ENCODE measurements around the gene SIN3A.

SIN3A gene

GRCh38 chr15:75420698-75421097, 30.8 kb downstream of the SIN3A start:
- H4K20me1 ChIP-seq (ENCODE audit: insufficient read depth, low read length, poor library complexity, severe bottlenecking) = peaks cover 17% of the 10 kb centered on the region

DNA sequence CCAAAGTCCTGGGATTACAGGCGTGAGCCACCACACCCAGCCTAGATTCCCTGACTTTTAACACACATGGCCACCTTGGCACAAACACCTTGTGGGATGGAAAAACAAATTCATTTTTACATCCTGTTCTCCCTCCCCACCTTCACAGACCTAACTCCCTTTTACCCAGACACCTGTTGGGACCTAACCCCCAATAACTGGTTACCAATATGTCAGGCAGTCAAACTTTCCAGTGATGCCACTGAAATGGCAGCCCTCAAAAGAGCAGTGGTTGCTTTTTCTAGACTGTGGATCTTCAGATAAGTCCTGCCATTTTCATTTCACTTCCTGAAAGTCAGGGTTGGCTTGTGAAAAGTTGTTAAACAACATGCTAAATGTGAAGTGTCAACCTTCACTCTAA, 34.9 kb downstream of the SIN3A start:
- Histone ChIP-seq H2AFZ (ENCODE audit: low read length) (no peak overlapping the region), H3K9me3 (ENCODE audit: insufficient read depth, low read depth, low read length) (no peaks in the 10 kb centered on the region), H3K27me3 (ENCODE audit: insufficient read depth, low read length, poor library complexity, severe bottlenecking) (no peaks in the 10 kb centered on the region), H3K9me2 (replicated peaks; ENCODE audit: low read depth, low read length) (no peaks in the 10 kb centered on the region), H3K79me2 (ENCODE audit: insufficient read depth, low read length) (peaks cover 12% of the 10 kb centered on the region; the same call in 1 of the 2 replicates), H3F3A (ENCODE audit: low read depth) (no peaks in the 10 kb centered on the region), H4K20me1 (ENCODE audit: insufficient read depth, low read length, poor library complexity, severe bottlenecking) (peaks cover 15% of the 10 kb centered on the region), H3K4me2 (ENCODE audit: low read depth, low read length, poor library complexity, severe bottlenecking) (no peak overlapping the region), H3K4me3 (ENCODE audit: low read length, poor library complexity, severe bottlenecking) (no peak overlapping the region), H3K4me1 (ENCODE audit: insufficient read depth, low read length, poor library complexity, severe bottlenecking) (no peaks in the 10 kb centered on the region), H3K36me3 (ENCODE audit: insufficient read depth, low read length) (peaks cover 85% of the 10 kb centered on the region), H3K9ac (ENCODE audit: low read depth, low read length, poor library complexity, severe bottlenecking) (no peak overlapping the region)
- TF ChIP-seq EZH2phosphoT487 (IDR thresholded peaks at IDR 0.05; ENCODE audit: borderline replicate concordance) = no peak
- TF ChIP-seq, protein P1, sequence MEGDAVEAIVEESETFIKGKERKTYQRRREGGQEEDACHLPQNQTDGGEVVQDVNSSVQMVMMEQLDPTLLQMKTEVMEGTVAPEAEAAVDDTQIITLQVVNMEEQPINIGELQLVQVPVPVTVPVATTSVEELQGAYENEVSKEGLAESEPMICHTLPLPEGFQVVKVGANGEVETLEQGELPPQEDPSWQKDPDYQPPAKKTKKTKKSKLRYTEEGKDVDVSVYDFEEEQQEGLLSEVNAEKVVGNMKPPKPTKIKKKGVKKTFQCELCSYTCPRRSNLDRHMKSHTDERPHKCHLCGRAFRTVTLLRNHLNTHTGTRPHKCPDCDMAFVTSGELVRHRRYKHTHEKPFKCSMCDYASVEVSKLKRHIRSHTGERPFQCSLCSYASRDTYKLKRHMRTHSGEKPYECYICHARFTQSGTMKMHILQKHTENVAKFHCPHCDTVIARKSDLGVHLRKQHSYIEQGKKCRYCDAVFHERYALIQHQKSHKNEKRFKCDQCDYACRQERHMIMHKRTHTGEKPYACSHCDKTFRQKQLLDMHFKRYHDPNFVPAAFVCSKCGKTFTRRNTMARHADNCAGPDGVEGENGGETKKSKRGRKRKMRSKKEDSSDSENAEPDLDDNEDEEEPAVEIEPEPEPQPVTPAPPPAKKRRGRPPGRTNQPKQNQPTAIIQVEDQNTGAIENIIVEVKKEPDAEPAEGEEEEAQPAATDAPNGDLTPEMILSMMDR (conservative IDR thresholded peaks at IDR 0.05; ENCODE audit: low read length) = no peak

More at GRCh38 chr15:75420698-75421097, 30.8 kb downstream of the SIN3A start:
- peaks cover 45% of the 10 kb centered on the region for H3K79me2 ChIP-seq (ENCODE audit: insufficient read depth, low read length)
- H3K27me3 ChIP-seq (ENCODE audit: insufficient read depth, low read length, poor library complexity, severe bottlenecking) = no peaks in the 10 kb centered on the region
- H3K9me3 ChIP-seq (ENCODE audit: insufficient read depth, low read depth, low read length) = no peaks in the 10 kb centered on the region
- H3K36me3 ChIP-seq (ENCODE audit: insufficient read depth, low read length) = peaks cover 88% of the 10 kb centered on the region
- no peak overlapping the region for H3K4me3 ChIP-seq (ENCODE audit: low read length, poor library complexity, severe bottlenecking)
- TF ChIP-seq, protein P1 (conservative IDR thresholded peaks at IDR 0.05; ENCODE audit: low read length) = no peak
- TF ChIP-seq EZH2phosphoT487 (IDR thresholded peaks at IDR 0.05; ENCODE audit: borderline replicate concordance) = no peak
- H2AFZ ChIP-seq (ENCODE audit: low read length) = no peak overlapping the region
- H3K4me1 ChIP-seq (ENCODE audit: insufficient read depth, low read length, poor library complexity, severe bottlenecking) = no peaks in the 10 kb centered on the region
- H3F3A ChIP-seq (ENCODE audit: low read depth) = no peaks in the 10 kb centered on the region
- no peak overlapping the region for H3K9ac ChIP-seq (ENCODE audit: low read depth, low read length, poor library complexity, severe bottlenecking)
- H3K4me2 ChIP-seq (ENCODE audit: low read depth, low read length, poor library complexity, severe bottlenecking) = no peak overlapping the region
- no peaks in the 10 kb centered on the region for H3K9me2 ChIP-seq (replicated peaks; ENCODE audit: low read depth, low read length)

DNA sequence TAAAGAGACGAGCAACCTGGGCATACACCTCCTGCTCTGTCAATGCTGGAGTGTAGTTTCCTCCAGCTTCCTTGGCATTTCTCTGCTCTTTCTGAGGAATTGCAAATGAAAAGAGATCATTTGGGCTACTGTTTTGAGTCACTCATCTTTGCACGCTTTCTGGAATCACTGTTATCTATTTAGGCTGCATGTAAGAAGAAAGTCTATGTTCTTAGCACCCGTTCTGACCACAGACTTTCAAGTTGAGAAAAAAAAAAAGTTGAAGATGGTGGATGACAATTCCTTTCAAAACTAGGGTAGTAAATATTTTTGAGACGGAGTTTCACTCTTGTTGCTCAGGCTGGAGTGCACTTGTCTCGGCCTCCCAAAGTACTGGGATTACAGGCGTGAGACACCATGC, 41.3 kb downstream of the SIN3A start:
- Histone ChIP-seq H3K4me2 (ENCODE audit: low read depth, low read length, poor library complexity, severe bottlenecking) (no peak overlapping the region), H3K9ac (ENCODE audit: low read depth, low read length, poor library complexity, severe bottlenecking) (no peak overlapping the region), H3K79me2 (ENCODE audit: insufficient read depth, low read length) (no peaks in the 10 kb centered on the region), H3K9me2 (replicated peaks; ENCODE audit: low read depth, low read length) (no peaks in the 10 kb centered on the region), H4K20me1 (ENCODE audit: insufficient read depth, low read length, poor library complexity, severe bottlenecking) (peaks cover 10% of the 10 kb centered on the region), H3F3A (ENCODE audit: low read depth) (no peaks in the 10 kb centered on the region), H3K9me3 (ENCODE audit: insufficient read depth, low read depth, low read length) (no peaks in the 10 kb centered on the region), H3K36me3 (ENCODE audit: insufficient read depth, low read length) (peaks cover 93% of the 10 kb centered on the region), H3K4me1 (ENCODE audit: insufficient read depth, low read length, poor library complexity, severe bottlenecking) (no peaks in the 10 kb centered on the region), H3K4me3 (ENCODE audit: low read length, poor library complexity, severe bottlenecking) (no peak overlapping the region), H2AFZ (ENCODE audit: low read length) (no peak overlapping the region), H3K27me3 (ENCODE audit: insufficient read depth, low read length, poor library complexity, severe bottlenecking) (no peaks in the 10 kb centered on the region)
- TF ChIP-seq, protein P1 (conservative IDR thresholded peaks at IDR 0.05; ENCODE audit: low read length) = no peak
- TF ChIP-seq EZH2phosphoT487 (IDR thresholded peaks at IDR 0.05; ENCODE audit: borderline replicate concordance) = no peak

Measured in Loucy (cell line).